GM06990 (cell line): ENCODE results near the gene E2F2.

Source experiments
- DNase-seq: peaks from one replicate; pipeline ENCODE4 v3.0.0-alpha.2; 2011; ENCODE audit not compliant: insufficient read length; ENCODE audit errors: extremely low read depth
- H3K27me3 ChIP-seq: replicated peaks from 2 replicates; pipeline ENCODE4 v1.6.0; 2011; ENCODE audit warnings: low read length; ENCODE audit not compliant: control insufficient read depth, insufficient read depth
- H3K36me3 ChIP-seq: 2 replicates; pipeline ENCODE4 v1.5.1; 2011; ENCODE audit warnings: low read length; ENCODE audit not compliant: control insufficient read depth, insufficient read depth
- H3K4me3 ChIP-seq: replicated peaks from 2 replicates; pipeline ENCODE4 v1.5.1; 2011; ENCODE audit warnings: low read depth, mild to moderate bottlenecking, control low read depth, low read length
- TF ChIP-seq, protein P1 (sequence below): IDR thresholded peaks from 2 replicates; pipeline ENCODE4 v1.5.1; 2011; ENCODE audit warnings: low read length, control low read depth, mild to moderate bottlenecking, inconsistent platforms; ENCODE audit not compliant: insufficient read depth, poor library complexity, severe bottlenecking

E2F2 gene

DNA sequence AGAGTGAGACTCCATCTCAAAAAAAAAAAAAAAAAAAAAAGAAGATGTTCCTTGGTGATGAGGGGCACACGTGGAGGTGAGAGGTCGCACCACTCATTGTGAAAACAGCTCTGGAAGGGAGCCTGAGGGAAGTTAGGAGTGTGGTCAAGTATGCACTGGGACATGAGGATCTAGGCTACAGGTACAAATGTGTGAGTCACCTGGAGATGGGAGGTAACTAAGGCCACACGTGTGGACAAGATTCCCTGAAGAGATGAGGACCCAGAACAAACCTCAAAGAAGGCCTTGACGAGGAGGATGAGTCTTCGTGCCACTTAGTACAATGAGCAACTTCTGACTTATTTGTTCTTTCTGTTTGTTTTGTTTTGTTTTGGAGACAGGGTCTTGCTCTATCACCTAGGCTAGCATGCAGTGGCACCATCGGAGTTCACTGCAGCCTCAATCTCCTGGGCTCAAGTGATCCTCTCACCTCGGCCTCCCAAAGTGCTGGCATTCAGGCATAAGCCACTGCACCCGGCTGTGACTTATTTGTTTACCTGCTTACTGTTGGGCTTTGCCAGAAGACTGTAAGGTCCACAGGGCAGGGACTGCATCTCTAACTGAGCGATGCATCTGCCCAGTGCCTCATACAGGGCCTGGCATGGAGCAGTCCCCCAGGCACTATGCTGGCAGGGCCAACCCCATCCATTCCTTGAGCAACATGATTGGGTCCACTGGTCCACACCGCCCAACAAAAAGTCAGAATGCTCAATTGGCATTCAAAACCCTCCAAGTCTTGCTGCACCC, 53.5 kb downstream of the E2F2 start:
- TF ChIP-seq, protein P1, sequence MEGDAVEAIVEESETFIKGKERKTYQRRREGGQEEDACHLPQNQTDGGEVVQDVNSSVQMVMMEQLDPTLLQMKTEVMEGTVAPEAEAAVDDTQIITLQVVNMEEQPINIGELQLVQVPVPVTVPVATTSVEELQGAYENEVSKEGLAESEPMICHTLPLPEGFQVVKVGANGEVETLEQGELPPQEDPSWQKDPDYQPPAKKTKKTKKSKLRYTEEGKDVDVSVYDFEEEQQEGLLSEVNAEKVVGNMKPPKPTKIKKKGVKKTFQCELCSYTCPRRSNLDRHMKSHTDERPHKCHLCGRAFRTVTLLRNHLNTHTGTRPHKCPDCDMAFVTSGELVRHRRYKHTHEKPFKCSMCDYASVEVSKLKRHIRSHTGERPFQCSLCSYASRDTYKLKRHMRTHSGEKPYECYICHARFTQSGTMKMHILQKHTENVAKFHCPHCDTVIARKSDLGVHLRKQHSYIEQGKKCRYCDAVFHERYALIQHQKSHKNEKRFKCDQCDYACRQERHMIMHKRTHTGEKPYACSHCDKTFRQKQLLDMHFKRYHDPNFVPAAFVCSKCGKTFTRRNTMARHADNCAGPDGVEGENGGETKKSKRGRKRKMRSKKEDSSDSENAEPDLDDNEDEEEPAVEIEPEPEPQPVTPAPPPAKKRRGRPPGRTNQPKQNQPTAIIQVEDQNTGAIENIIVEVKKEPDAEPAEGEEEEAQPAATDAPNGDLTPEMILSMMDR = no peak
- Histone ChIP-seq H3K27me3 (no peaks in the 10 kb centered on the region), H3K36me3 (no peaks in the 10 kb centered on the region), H3K4me3 (no peak overlapping the region)
- DNase-seq = no peak

- H3K4me3 ChIP-seq = no peak overlapping the region
- DNase-seq = no peak
- no peaks in the 10 kb centered on the region for H3K36me3 ChIP-seq
- no peaks in the 10 kb centered on the region for H3K27me3 ChIP-seq
- TF ChIP-seq, protein P1 = no peak
Observed at GRCh38 chr1:23475641-23476040, 55.4 kb downstream of the E2F2 start.

DNA sequence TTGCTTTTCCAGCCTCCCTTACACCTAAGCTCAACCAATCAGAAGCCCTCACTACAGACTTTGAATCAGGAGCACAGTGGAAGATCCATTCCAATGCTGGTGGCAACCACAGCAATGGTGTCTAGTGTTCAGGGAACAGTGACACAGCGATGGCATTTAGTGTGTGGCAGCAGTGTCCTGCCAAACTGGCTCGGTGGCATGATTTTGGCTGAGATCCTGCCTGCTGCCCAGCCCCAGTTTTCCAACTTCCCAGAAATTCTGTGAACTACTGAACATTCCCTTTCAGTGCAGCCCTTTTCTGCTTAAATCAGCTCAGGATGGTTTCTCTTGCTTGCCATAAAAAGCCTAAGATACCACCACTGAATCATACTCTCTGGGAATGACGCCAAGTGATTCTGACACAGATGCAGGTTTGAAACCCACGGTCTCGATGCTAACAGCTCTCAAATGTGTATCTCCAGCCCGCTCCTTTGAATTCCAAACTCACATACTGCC, 55.9 kb downstream of the E2F2 start:
- Histone ChIP-seq H3K4me3 (no peak overlapping the region), H3K27me3 (no peaks in the 10 kb centered on the region), H3K36me3 (no peaks in the 10 kb centered on the region)
- TF ChIP-seq, protein P1 = no peak
- DNase-seq = no peak

DNA sequence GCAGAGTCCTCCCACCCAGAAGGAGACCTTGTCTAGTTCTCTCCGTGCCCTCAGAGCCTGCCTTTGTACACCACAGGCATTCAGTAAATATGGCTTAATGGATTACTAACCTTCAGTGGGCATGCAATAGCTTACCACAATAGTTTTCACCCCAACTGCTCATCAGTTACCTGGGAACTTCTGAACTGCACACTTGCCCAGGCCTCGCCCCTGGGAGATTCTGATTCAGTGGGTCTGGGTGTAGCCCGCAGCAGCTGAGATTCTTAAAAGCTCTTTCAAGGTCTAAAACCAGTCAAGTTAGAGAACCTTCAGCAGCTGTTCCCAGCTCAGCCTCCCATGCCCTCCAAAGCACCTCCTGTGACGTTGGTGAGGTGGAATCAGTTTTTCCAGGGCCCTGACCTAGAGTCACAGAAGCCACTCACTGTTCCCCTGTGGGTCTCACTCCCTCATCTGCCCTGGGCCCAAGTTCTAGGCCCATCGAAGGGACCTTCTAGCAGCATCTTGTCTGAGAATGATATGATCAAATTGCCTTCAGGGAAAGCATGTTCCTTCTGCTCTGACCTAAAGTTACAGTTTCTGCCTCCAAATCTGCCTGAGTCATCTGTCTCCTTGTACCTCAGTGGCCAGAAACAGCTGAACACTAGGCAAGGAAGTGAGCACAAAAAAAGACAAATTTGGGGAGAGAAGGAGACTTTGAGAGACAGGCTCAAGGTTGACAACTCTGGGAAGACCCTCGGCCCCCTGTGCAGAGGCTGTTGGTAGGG, 57.8 kb downstream of the E2F2 start:
- no peak for DNase-seq
- Histone ChIP-seq H3K36me3 (no peaks in the 10 kb centered on the region), H3K4me3 (no peak overlapping the region), H3K27me3 (no peaks in the 10 kb centered on the region)
- TF ChIP-seq, protein P1 = no peak

DNA sequence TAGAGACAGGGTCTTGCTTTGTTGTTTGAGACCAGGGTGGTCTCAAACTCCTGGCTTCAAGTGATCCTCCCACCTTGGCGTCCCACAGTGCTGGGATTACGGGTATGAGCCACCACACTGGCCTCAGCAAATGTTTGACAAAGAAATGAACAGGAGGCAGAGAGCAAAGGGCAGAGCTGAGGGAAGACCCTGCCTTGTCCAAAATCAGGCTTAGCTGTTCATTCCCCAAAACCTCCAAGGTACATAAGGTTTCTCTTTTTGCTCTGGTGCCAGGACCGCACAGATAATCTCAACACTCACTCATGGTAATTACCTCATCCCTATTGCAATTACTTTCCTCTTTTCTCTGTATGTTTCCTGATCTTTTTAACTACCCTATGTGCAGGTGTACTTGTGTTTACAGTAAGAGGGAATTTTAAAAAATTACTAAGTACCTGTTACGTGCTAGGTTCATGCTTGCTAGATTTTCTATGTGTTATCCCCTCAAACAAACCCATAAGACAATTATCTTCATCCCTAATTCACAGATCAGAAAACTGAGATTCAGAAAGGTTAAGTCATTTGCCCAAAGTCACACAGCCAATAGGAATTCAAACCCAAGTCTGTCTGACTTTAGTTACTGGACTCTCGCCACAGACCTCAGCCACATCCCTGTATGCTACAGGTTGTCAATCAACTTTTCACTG, 58.5 kb downstream of the E2F2 start:
- Histone ChIP-seq H3K27me3 (no peaks in the 10 kb centered on the region), H3K36me3 (no peaks in the 10 kb centered on the region)
- TF ChIP-seq, protein P1 = no peak

More for the DNA sequence above, 58.5 kb downstream of the E2F2 start:
- H3K4me3 ChIP-seq = no peak overlapping the region
- no peak for DNase-seq
